Measurements from ENCODE around the gene IRS1.

DNA sequence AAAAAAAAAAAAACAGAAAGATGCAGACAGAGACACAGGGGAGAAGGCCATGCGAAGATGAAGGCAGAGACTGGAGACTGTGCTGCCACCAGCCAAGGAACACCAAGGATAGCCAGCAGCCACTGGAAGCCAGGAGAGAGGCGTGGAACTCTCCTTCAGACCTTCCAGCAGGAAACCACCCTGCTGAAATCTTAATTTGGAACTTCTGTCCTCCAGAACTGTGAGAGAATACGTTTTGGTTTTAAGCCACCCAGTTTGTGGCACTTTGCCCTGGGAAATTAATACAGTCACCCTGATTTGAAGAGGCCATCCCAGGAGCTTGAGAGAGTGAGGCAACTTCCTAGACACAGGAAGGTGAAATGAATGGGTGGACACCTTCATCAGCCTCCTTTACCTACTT is 93.7 kb downstream of the IRS1 start:
- TF ChIP-seq GATA2 (IDR thresholded peaks at IDR 0.05; ENCODE audit: low read depth, low read length) (no peak), GATA3 (IDR thresholded peaks at IDR 0.05; ENCODE audit: low read depth, low read length) (no peak)
